ENCODE measurements around the gene MBTD1. TPM values are rescaled to one million over a fixed set of nuclear protein-coding genes. Genes with fewer than 3 reads are reported as not detected.
"Not testable (repeated sequence)": the region's sequence is repeated elsewhere in the genome, so short reads cannot be mapped to it uniquely, and the experiment has no call there.

The MBTD1 gene
- total RNA-seq, 2 experiments from 2014 or later = 15.3 to 15.6 TPM

DNA sequence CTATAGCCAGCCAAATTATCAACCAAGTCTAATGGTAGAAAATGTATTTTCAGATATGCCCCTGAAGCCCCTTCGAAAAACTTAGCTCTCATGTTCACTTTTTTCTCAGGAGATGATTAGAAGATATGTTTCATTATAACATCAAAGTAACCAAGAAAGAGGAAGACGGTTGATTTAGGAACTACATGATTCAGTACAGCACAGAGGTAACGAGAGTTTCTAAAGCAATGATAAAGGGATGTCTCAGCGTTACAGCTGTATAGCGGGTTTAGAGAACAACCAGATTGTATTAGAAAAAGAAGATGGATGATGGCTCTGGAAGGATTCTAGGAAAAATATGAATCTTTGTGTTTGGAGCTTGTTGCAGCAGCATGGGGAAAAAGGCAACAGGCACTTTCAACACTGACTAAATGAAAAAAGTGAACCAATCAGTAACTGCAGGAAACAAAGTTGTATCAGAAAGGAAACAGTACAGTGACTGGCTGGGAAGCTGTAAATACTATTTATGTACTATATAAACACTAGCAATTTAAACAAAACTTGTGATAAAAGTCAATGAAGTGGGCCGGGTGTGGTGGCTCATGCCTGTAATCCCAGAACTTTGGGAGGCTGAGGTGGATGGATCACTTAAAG lies 21.5 kb downstream of the MBTD1 start:
- Mint-ChIP-seq H3K9me3 (no peaks in the 10 kb centered on the region), H3K27me3 (no peaks in the 10 kb centered on the region), H3K36me3 (peaks cover 5% of the 10 kb centered on the region), H3K4me3 (peak overlapping the region; percentile 59), H3K27ac (peak overlapping the region; percentile 71), H3K4me1 (peaks cover 12% of the 10 kb centered on the region)
- no peak for DNase-seq
- peak; percentile 77 for ATAC-seq (ENCODE audit: low read depth)
- POLR2A ChIA-PET = no interaction called here

DNA sequence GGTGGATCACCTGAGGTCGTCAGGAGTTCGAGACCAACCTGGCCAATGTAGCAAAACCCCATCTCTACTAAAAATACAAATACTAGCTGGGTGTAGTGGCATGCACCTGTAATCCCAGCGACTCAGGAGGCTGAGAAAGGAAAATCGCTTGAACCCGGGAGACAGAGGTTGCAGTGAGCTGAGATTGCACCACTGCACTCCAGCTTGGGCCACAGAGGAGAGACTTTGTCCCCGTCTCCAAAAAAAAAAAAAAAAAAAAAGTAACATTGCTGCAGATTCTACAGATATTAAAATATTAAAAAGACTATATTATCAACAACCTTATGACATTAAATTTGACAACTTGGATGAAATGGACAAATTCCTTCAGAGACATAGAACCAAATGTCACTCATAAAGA lies 25.7 kb downstream of the MBTD1 start:
- Mint-ChIP-seq H3K9me3 (no peaks in the 10 kb centered on the region), H3K27ac (no peak overlapping the region), H3K4me1 (peaks cover 12% of the 10 kb centered on the region), H3K4me3 (no peak overlapping the region), H3K36me3 (peaks cover 5% of the 10 kb centered on the region), H3K27me3 (no peaks in the 10 kb centered on the region)
- POLR2A ChIA-PET = no interaction called here
- ATAC-seq (ENCODE audit: low read depth) (no peak), DNase-seq (no peak)

DNA sequence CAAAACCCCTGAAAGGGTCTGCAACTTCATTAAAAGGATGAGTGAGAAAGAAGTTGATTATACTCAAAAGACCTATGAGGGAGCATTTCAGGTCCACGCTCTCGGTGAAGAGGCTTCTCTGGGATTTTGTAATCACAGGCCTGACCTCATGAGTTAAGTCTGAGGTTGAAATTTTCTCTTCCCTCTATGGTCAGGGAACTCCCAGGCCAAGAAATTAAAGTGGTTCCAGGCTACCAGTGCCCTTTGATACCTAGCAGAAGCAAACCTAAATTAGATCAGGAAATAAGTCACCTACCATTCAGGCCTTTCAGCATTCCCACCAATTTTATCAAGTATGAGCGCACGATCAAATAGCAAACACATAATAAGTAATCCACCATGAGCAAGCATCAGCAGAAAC lies 27.9 kb downstream of the MBTD1 start:
- Mint-ChIP-seq H3K27me3 (no peaks in the 10 kb centered on the region), H3K9me3 (no peaks in the 10 kb centered on the region), H3K4me1 (peaks cover 2% of the 10 kb centered on the region), H3K4me3 (no peak overlapping the region), H3K27ac (no peak overlapping the region), H3K36me3 (peaks cover 3% of the 10 kb centered on the region)
- POLR2A ChIA-PET = no interaction called here
- DNase-seq (no peak), ATAC-seq (ENCODE audit: low read depth) (no peak)

DNA sequence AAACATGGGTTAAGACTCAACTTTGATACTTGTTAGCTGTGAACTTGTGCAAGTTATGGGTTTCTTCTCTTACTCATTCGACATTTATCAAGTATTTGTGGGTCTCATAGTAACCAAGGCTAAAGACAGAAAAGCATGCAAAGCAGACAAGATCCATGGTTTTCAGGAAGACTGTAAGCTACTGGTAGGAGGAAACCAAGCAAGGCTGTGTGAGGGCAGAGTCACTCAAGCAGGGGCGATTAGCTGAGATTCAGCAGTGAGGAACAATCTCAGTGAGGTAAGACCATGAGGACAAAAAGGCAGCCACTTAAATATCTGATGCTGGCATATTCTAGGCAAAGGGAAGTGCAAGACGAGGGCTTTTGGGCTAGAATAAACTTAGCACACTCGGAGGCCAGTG lies 29.5 kb downstream of the MBTD1 start:
- H3K4me1 Mint-ChIP-seq = peaks cover 2% of the 10 kb centered on the region
- no peak overlapping the region for H3K27ac Mint-ChIP-seq
- H3K27me3 Mint-ChIP-seq = no peaks in the 10 kb centered on the region
- peaks cover 4% of the 10 kb centered on the region for H3K36me3 Mint-ChIP-seq
- H3K9me3 Mint-ChIP-seq = no peaks in the 10 kb centered on the region
- DNase-seq (no peak), ATAC-seq (ENCODE audit: low read depth) (no peak)
- POLR2A ChIA-PET = no interaction called here
- no peak overlapping the region for H3K4me3 Mint-ChIP-seq

DNA sequence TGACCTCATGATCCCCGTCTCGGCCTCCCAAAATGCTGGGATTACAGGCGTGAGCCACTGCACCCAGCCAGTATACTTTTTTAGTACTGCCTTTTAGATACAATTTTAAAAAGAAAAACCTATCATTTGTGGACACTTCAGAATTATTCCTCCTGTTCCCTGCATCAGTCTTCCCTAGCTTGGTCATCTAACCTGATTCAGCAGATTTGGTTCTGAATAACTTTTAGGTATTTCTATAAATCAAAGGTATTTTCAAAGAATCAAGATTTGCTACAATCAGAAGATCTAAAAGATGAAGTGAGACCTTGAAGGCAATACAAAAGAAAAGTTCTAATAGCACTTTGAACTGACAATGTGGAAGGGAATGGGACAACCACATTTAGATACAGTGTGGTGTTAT lies 30.0 kb downstream of the MBTD1 start:
- Mint-ChIP-seq H3K9me3 (no peaks in the 10 kb centered on the region), H3K27ac (no peak overlapping the region), H3K4me3 (no peak overlapping the region), H3K27me3 (no peaks in the 10 kb centered on the region), H3K4me1 (peaks cover 5% of the 10 kb centered on the region), H3K36me3 (peaks cover 6% of the 10 kb centered on the region)
- ATAC-seq (ENCODE audit: low read depth) = no peak
- no peak for DNase-seq
- POLR2A ChIA-PET = no interaction called here

DNA sequence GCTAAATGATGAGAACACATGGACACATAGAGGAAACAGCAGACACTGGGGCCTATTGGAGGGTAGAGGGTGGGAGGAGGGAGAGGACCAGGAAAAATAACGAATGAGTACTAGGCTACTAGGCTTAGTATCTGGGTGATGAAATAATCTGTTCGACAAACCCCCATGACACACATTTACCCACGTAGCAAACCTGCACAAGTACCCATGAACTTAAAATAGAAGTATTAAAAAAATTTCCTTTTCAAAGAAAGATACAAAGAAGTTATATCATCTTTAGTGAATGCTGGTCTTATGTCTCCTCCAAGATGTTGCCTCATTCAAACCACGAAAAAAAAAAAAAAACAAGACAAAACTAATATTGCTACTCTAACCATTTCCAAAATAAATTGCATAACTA lies 31.7 kb downstream of the MBTD1 start:
- Mint-ChIP-seq H3K9me3 (no peaks in the 10 kb centered on the region), H3K27me3 (no peaks in the 10 kb centered on the region), H3K4me1 (peaks cover 19% of the 10 kb centered on the region), H3K27ac (no peak overlapping the region), H3K36me3 (peaks cover 11% of the 10 kb centered on the region), H3K4me3 (no peak overlapping the region)
- no peak for ATAC-seq (ENCODE audit: low read depth)
- no peak for DNase-seq
- POLR2A ChIA-PET = interaction anchor here (0.7 kb wide), 1 partner anchor 42 kb away, joined by 4 read pairs; no protein-coding TSS in a partner anchor

DNA sequence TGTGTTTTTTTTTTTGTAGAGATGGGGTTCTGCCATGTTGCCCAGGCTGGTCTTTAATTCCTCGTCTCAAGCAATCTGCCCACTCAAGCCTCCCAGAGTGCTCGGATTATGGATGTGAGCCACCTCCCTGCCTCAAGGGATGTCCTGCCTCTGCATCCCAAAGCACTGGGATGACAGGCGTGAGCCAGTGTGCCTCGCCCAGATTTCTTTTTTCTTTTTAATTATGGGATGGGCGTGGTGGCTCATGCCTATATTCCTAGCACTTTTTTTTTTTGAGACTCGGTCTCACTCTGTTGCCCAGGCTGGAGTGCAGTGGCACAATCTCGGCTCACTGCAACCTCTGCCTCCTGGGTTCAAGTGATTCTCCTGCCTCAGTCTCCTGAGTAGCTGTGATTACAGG lies 34.3 kb downstream of the MBTD1 start:
- not testable (repeated sequence) for DNase-seq; H3K27ac Mint-ChIP-seq; H3K9me3 Mint-ChIP-seq; ATAC-seq (ENCODE audit: low read depth); H3K4me3 Mint-ChIP-seq; H3K27me3 Mint-ChIP-seq
- POLR2A ChIA-PET = interaction anchor here (1.0 kb wide), 1 partner anchor 35 kb away, joined by 3 read pairs; the partner anchor contains the start of gene UTP18
- Mint-ChIP-seq H3K36me3 (peaks cover 13% of the 10 kb centered on the region), H3K4me1 (peaks cover 19% of the 10 kb centered on the region)

DNA sequence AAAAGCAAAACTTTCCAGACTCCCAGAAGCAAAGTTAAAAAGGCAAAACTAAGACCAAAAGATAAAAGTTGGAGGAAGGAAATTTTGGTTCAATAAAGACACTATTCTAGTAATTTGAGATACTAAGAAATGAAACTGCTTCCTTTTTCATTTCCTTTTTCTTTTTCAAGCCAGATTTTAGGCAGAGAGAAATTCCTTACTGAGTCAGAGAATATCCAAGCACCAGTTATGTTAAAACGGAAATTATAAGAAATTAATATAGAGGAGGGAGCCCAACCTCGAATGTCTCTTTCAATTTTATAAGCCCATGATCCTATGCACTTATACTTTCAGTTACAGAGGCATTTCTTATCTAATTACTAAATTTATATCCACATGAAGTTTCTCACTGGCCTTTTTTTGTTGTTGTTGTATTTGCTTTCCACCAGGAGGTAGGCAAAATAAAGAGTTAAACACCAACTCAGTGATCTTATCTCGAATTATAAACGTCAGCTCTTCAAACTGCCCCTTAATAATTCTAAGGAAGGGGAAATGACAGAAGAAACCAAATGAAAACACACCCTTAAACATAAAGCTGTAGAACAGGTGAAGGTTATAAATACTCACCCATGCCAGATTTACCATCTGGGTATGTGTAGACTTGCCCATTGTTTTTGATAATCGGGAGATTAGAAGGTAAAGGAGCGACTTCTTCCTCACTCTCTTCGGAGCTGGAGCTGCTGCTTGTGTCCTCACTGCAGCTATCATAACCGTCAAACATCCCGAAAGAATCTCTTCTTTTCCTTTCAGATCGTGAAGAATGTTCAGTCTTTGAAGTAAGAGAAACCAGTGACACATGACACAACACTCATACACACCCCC lies 35.2 kb downstream of the MBTD1 start:
- Mint-ChIP-seq H3K27ac (peak overlapping the region; percentile 70), H3K4me3 (peak overlapping the region; percentile 24), H3K36me3 (peaks cover 15% of the 10 kb centered on the region), H3K4me1 (peaks cover 20% of the 10 kb centered on the region), H3K9me3 (no peaks in the 10 kb centered on the region), H3K27me3 (no peaks in the 10 kb centered on the region)
- POLR2A ChIA-PET = interaction anchor here (1.0 kb wide), 1 partner anchor 36 kb away, joined by 3 read pairs; the partner anchor contains the start of gene UTP18
- DNase-seq (no peak), ATAC-seq (ENCODE audit: low read depth) (no peak)

DNA sequence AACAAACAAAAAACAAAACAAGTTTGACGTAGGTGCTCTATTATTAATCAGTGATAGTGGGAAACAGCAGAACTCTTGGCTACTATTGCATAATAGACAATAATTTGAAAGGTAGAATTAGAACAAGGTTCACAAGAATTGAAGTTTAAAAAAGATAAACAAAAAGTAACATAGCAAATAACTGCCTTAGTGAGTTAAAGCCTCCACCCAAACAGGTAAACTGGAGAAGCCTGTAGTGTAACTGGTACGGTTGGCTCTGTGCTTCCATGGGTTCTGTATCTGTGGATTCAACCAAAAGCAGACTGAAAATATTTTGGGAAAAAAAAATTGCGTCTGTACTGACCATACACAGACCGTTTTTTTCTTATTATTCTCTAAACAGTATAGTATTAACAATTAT lies 38.5 kb downstream of the MBTD1 start:
- POLR2A ChIA-PET = no interaction called here
- H3K27me3 Mint-ChIP-seq = no peaks in the 10 kb centered on the region
- ATAC-seq (ENCODE audit: low read depth) = no peak
- no peak for DNase-seq
- H3K4me1 Mint-ChIP-seq = peaks cover 21% of the 10 kb centered on the region
- peaks cover 25% of the 10 kb centered on the region for H3K36me3 Mint-ChIP-seq
- no peaks in the 10 kb centered on the region for H3K9me3 Mint-ChIP-seq
- H3K27ac Mint-ChIP-seq = no peak overlapping the region
- H3K4me3 Mint-ChIP-seq = no peak overlapping the region

DNA sequence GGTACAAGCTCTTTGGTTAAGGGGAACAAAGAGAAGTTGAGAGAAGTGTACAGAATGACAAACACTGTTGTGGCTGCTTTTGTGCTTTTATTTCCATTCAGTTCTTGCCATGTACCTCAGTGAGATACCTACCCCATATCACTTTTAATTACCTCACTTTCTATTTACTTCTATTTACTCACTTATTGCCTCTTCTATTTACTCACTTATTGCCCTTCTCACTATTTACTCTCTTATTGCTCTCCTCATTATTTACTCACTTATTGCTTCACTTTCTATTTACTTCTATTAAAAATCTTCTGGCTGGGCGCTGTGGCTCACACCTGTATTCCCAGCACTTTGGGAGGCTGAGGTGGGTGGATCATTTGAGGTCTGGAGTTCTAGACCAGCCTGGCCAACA lies 41.9 kb downstream of the MBTD1 start:
- peaks cover 4% of the 10 kb centered on the region for H3K4me1 Mint-ChIP-seq
- no peak for DNase-seq
- POLR2A ChIA-PET = no interaction called here
- no peaks in the 10 kb centered on the region for H3K9me3 Mint-ChIP-seq
- ATAC-seq (ENCODE audit: low read depth) = no peak
- no peaks in the 10 kb centered on the region for H3K27me3 Mint-ChIP-seq
- no peak overlapping the region for H3K4me3 Mint-ChIP-seq
- peaks cover 14% of the 10 kb centered on the region for H3K36me3 Mint-ChIP-seq
- H3K27ac Mint-ChIP-seq = no peak overlapping the region

DNA sequence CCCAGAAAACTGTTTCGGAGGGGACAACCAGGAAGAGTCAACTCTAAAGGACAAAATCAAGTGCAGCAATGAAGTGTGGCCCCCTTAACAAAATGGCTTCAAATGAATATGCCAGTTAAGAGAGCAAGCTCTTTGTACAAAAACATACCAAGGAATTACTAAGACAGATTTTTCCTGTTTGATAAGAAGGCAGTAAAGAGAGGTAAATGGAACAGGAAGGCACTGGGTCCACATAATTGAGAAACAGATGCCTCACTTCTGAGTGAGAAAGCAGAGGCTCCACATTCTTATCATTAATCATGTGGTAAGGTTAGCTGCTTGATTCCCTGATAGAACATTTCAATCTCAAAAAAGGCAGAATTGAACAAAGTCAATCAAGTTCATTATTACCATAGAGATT lies 44.9 kb downstream of the MBTD1 start:
- DNase-seq = no peak
- no peaks in the 10 kb centered on the region for H3K27me3 Mint-ChIP-seq
- no peaks in the 10 kb centered on the region for H3K9me3 Mint-ChIP-seq
- peaks cover 4% of the 10 kb centered on the region for H3K4me1 Mint-ChIP-seq
- ATAC-seq (ENCODE audit: low read depth) = no peak
- no peak overlapping the region for H3K4me3 Mint-ChIP-seq
- no peak overlapping the region for H3K27ac Mint-ChIP-seq
- POLR2A ChIA-PET = no interaction called here
- peaks cover 19% of the 10 kb centered on the region for H3K36me3 Mint-ChIP-seq

DNA sequence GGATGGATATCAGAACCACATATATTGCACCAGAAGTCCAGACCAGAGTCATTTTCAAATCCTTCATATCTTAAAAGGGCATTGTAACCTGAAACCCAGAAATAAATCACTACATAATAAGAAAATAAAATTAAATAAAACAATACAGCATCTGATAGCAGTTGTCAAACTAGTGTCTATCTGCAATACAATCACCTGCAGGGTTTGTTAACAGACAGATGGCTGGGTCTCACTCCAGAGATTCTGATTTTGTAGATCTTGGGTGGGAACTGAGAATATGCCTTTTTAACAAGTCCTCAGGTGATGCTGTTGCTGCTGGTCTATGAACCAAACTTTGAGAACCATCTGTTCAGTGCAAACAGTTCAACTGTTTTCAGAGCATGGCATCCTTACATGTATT lies 56.0 kb downstream of the MBTD1 start:
- ATAC-seq (ENCODE audit: low read depth) = no peak
- Mint-ChIP-seq H3K36me3 (peaks cover 16% of the 10 kb centered on the region), H3K4me3 (no peak overlapping the region)

DNA sequence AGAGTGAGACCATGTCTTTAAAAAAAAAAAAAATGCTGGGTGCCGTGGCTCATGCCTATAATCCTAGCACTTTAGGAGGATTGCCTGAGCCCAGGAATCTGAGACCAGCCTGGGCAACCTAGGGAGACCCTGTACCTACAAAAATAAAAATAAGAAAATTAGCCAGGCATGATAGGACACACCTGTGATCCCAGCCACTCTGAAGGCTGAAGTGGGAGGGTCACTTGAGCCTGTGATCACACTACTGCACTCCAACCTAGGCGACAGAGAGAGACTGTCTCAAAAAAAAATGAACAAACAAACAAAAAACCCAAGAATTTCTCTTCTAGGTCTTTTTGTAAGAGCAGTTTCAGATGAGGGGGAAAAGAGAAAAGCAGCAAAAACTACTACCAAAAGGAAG lies 59.0 kb downstream of the MBTD1 start:
- H3K36me3 Mint-ChIP-seq = peaks cover 22% of the 10 kb centered on the region
- H3K4me3 Mint-ChIP-seq = no peak overlapping the region
- DNase-seq (no peak), ATAC-seq (ENCODE audit: low read depth) (no peak)
- H3K4me1 Mint-ChIP-seq = no peaks in the 10 kb centered on the region
- POLR2A ChIA-PET = no interaction called here
- H3K27me3 Mint-ChIP-seq = no peaks in the 10 kb centered on the region
- H3K27ac Mint-ChIP-seq = no peak overlapping the region
- H3K9me3 Mint-ChIP-seq = no peaks in the 10 kb centered on the region

More for the DNA sequence above, 56.0 kb downstream of the MBTD1 start:
- Mint-ChIP-seq H3K9me3 (no peaks in the 10 kb centered on the region), H3K4me1 (no peaks in the 10 kb centered on the region), H3K27ac (no peak overlapping the region), H3K27me3 (no peaks in the 10 kb centered on the region)
- POLR2A ChIA-PET = no interaction called here
- no peak for DNase-seq

DNA sequence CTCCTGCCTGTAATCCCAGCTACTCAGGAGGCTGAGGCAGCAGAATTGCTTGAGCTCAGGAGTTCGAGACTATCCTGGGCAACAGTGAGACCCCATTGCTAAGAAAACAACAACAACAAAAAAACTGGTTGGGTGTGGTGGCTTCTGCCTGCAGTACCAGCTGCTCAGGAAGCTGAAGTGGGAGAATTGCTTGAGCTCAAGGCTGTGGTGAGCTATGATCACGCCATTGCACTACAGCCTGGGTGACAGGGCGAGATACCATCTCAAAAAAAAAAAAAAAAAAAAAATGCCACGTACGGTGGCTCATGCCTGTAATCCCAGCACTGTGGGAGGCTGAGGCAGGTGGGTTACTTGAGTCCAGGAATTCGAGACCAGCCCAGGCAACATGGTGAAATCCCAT lies 59.6 kb downstream of the MBTD1 start:
- Mint-ChIP-seq H3K9me3 (no peaks in the 10 kb centered on the region), H3K36me3 (peaks cover 21% of the 10 kb centered on the region), H3K27me3 (no peaks in the 10 kb centered on the region), H3K4me1 (no peaks in the 10 kb centered on the region), H3K27ac (no peak overlapping the region), H3K4me3 (no peak overlapping the region)
- DNase-seq = no peak
- POLR2A ChIA-PET = interaction anchor here (0.6 kb wide), 1 partner anchor 61 kb away, joined by 3 read pairs; no protein-coding TSS in a partner anchor
- no peak for ATAC-seq (ENCODE audit: low read depth)

All from activated naive CD8-positive, alpha-beta T cell treated with anti-CD3 and anti-CD28 coated beads, Interleukin-2, amount 10 ng/mL, durations not matched to agents 7 days and 5 days (primary cell).